NCI-H748 treated with DMSO at 0.1 percent for 48 hours (cell line): ENCODE data around the gene RBMS1.

ENCODE experiments used
- DNase-seq: peaks from one replicate; lab custom pipeline; 2025; lab: John Stamatoyannopoulos, UW

RBMS1 gene

DNA sequence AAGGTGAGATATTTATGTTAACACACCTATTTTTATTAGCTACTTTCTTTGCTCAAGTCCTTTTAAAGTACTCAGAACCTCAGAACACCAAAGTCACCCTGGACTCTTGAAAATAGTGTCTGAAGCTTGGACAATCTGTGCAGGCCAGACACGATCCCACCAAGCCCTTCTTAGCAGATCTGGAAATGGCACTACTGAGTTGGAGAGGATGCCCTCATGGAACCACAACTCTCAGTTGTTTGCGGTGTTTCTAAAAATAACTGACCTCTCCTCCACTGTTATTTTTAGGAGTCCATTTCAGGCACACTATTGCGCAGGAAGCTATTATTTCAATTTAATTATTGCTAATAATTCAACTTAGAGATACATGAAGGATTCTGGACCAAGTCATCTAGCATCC is 190.1 kb downstream of the RBMS1 start:
- no peak for DNase-seq

DNA sequence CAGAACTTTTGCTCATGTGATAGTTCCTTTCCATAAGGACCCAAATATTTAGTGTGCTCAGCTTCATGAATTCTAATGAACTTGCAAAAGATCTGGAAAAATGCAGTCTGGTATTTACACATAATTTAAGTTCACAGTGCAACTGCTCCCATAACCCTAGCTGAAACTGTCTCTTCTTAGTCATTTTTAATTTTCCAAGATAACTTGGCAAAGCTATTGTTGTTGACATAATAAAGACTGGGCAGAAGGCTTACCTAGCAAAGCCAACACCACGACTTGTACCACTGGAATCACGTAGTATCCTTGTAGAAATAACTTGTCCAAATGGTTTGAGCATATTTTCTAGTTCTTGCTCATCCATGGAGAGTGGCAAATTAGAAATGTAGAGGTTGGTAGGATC is 190.5 kb downstream of the RBMS1 start:
- no peak for DNase-seq

DNA sequence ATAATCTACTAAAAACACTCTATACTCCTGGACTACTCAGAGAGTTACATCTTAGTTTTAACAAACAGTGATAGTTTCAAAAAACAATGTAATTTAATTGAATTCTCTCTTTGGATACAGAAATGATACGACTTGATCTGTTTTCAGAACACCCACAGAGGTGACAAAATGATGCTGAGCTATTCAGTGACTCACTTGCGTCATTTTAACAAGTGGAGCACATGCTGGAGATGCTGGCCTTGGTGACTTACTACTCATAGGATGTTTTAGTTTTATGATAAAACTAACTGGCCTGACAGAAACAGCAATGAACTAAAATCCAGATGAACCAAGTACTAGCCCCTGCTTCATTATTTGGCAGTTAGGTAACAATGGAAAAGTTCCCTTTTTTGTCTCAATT is 192.2 kb downstream of the RBMS1 start:
- no peak for DNase-seq

DNA sequence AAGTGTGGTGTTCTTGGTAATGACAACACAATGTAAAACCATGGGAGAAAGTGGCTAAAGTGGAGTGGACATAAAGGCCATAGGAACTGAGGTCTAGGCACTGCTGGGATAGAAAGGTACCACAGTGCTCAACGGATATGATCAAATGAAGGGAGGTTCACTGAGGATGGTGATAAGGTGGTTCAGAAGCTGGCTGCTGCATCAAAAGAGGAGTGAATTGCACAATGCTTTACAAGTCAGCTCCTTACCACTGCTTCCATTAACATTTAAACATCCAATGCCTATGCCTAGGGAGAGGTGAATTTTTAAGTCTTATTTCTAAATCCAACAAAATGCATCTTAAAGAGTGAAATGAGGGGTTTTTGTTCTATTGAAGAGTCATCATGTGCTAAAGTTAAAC is 193.4 kb downstream of the RBMS1 start:
- DNase-seq: no peak

DNA sequence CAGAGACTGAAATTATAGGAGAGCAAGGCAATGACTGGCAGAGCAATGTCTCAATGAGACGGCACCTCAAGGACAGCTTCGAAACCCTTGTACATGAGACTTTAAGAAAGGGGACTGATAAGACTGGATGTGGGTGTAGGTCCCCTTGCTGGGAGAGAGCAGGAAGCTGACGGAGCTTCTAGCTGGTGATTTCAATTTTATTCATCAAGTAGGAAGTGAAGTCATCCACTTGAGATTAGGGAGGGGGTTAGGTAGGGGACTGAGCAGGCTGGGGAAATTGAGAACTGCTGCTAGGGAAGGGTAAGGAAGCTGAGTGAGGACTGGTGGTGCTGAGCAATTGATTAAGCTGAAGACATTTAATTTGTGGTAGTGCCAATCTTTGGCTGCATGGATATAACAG is 194.1 kb downstream of the RBMS1 start:
- DNase-seq: no peak

DNA sequence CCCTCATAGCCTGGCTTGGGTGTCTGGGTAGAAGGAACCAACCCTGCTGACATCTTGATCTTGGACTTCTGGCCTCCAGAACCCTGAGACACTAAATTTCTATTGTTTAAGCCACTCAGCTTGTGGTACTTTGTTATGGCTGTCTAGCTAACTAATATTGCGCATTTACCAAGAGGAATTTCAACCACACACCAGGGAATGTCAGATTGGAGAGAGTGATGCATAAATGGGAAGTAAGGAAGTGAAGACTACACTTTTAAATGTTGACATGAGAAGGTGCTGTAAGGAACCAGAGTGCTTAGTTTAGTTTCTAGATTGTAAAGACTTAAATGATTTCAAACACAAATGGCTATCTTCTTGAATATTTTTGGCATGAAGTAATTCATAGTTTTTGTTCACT is 194.6 kb downstream of the RBMS1 start:
- DNase-seq: no peak

DNA sequence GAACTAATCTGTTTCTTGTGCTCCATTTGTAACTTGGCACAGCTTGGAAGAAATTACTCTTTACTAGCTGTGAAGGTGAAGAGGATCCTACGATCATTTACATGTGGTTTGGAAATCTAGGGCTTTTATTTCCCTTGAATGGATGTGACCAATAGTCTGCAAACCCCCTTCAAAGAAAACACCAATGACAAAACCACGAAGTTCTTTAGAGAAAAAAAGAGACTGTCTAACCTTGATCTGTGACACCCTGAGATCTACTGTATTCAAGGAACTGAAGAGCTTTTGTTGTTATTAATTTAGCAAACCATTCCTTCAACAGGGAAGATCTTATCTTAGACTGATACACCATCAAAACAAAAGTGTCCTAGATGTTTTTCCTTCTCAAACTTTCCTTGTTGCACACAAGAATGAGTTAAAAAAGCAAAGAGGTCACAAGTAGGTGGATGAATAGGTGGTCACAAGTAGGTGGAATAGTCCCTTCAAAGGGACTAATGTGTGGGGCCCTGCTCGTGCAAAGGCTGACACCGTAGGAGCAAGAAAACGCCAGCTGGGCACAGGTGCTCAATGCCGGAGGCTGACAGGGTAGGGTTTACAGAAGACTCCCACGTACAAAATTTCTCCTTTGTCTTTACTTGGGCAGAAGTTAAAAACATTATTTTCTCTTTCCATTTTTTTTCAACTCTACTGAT is 197.9 kb downstream of the RBMS1 start:
- no peak for DNase-seq

DNA sequence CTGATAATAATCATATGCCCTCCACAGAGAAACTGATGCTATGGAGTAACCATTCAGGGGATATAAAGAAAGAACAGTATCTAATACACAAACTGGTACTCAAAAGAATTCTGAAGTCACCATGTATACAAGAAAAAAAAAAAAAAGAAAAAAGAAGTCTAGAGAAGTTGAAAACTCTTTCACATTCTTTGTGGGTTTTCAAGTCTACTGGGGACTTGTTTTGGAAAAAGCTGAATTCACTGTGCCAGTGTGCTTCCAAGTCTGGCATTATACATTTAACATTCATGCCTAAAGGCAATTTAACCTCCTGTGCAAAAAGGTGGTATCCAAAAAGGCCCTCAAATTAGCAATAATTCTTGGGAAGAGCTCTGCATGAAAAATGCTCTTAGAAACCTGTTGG is 198.7 kb downstream of the RBMS1 start:
- no peak for DNase-seq

DNA sequence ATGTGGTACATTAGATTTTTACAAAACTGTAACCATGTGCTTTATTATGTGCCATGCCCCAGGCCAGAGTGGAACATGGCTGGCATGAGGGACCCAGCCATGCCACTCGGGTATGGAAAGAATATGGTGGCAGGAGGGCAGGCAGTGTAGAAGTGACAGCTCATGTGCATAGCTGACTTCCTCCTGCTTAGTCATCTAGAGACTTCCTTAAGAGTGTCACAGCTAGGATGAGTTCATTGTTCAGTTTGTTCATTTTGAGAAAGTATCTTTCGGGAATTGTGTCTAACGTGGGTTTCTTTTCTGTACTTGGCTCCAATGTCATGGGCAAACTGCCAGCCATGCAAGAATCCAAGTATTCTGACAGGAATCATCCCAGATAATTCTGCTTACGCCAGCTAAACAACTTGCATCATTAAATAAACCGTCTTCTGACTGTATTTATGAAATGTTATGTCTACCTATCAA is 199.2 kb downstream of the RBMS1 start:
- no peak for DNase-seq

DNA sequence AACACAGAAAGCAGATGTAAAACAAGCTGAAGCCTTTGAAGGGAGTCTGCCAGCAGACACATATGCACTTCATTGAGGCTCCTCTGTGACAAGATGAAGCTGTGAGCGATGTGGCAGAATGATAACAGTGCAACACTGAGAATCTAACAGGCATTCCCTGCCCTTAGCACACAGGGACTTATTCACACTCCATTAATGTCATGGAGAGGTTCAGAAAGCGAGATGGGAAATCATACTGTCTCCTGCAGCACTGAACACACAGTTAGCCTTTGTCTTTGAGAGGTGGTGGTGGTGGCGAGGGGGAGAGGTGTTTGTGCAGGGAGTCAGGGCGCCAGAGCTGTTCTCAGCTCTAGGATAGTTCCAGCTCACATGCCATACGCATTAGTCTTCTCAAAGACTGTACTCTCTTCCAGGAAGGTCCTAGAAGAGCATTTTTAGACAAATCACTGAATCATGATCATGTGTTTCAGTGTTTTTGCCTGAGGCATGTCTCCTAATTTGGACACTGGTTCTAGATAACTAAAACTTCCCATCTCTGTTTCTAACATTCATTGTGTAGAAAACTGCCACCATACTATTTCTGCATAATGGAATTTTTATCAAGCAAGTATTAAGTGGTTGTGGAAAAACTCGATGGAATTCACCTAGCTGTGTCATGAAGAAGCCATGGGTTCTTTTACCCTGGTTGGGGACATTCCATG is 200.1 kb downstream of the RBMS1 start:
- DNase-seq: no peak

DNA sequence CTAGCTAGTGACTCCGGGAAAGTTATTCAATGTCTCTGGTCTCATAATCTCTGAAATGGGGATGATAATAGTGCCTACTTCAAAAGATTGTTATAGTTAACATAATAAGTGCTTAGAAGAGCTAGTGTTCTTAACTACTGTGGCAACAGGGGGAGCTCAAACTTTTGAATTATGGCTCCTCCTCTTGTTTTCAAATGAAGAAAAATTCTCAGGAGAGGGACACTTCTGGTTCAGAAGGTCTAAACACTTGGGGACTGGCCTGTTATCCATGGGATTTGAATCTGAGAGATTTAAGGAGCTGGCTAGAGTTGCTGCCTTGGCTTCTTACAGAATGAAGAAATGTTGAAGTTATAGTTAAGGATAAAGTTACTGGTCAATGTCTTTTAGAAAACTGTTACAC is 201.4 kb downstream of the RBMS1 start:
- DNase-seq: no peak

DNA sequence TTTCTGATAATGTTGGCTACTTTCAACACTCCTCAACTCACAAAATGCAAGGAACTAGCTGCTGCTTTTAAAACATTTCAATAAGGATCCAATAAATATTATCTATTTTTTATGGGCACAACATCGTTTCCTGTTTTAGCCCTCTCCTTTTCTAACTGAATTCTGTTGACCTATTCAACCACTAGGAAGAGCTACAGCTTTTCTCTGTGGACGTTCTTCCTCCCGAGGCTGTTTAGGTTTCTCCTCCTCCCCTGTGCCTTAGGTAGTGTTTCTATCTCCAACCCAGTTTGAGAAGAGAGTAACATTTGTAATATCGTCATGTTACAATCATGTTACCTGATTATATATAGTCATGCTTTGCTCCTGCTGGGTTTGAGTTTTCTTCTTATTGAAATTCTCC is 202.2 kb downstream of the RBMS1 start:
- no peak for DNase-seq

DNA sequence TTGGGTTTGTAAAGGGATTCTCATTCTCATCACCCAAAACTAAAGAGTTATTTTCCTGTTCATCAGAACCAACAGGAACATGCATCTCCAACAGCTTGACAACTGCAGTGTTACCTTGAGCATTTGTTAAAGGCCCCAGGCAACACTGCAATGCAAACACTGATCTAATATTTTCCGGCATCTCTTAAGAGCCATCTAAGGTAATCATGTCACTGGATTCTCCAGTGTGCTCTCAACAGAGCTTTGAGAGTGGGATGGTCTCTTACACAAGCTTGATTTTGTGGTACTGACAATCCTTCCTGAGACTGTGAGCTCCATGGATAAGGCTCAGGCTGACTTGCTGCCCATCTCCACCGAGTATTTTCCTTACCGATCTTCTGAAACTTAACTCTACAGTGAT is 203.0 kb downstream of the RBMS1 start:
- DNase-seq: no peak

DNA sequence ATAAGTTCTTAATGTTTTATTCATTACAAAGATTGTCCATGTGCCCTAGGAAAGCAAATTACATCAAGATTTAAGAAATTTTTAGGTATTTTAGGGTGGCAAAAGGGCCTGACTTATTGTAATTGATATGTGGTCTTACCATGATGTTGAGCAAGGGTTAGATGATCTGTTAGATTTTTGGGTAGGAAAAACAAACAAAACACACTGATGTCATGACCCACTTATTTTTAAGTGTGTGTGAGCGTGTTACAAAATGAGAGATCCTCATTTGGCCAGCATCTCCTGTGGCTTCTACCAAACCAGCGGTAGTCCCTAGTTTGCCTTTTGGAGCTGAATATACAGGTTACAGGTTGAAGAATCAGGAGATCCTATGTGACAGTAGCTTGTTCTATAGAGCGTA is 203.8 kb downstream of the RBMS1 start:
- no peak for DNase-seq

DNA sequence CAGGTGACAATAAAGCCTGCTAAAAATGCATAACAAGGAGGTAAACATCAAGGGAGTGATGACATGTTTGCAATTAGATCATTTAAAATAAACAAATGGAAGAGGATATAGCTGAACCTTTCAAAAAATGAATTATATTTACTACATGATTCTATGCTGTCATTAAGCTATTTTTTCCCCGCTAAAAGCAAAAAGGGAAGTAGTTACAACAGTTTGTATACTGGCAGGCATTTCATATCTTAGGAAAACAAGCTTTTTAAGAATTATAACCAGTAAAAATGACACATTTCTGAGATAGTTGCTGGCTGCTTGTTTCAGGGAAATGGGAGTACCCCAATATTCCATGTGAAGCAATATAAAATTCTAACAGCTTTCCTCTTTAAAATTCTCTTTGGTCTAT is 204.5 kb downstream of the RBMS1 start:
- DNase-seq: no peak

DNA sequence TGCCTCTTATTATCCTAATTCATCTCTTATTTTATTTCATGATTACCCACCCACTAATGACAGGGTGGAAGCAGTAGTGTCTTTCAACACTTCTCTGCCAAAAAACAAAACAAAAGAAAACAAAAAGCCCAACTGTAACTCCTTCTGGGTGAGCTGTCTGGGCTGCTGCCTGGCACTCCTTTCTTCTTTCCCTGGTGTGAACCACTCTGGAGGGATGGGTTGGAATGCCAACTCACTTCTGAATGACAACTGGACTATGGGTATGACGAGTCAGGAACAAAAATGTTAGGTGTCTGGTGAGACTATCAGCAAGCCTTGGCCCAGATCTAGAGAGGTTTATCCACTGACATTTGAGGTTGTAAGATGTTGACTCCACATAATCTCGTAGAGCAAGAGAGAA is 205.3 kb downstream of the RBMS1 start:
- no peak for DNase-seq

DNA sequence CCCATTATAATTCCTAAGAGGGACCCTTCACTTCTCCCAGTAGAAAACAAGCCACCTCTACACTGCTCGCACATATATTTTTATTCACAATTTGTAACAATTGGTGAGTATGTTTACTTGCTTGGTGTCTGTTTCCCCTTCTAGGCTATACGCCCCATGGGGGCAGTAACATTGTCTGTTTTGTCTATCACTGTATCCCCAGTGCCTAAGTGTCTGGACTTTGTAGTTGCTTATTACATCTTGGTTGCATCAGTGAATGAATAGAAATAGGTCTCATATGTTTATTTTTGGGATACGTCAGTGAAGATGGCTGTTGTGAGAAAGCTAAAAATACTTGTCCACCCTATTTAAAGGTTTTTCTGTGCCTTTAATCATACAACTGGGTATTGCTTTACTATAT is 206.1 kb downstream of the RBMS1 start:
- no peak for DNase-seq

DNA sequence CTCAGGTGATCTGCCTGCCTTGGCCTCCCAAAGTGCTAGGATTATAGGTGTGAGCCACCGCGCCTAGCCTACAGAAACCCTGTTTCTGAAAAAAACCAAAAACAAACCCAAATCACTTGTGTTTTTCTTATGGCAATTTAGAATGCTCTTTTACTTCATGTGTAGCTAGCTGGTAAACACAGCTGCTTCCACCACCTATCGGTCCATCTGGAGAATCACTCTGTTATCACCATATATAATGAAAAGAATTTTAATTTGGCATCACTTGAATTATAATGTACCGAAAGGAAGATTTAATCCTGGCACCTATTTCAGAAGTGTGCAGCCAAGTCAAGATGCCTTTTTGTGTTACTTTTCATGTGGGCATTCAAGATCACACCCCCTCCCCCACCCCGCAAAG is 207.1 kb downstream of the RBMS1 start:
- no peak for DNase-seq

DNA sequence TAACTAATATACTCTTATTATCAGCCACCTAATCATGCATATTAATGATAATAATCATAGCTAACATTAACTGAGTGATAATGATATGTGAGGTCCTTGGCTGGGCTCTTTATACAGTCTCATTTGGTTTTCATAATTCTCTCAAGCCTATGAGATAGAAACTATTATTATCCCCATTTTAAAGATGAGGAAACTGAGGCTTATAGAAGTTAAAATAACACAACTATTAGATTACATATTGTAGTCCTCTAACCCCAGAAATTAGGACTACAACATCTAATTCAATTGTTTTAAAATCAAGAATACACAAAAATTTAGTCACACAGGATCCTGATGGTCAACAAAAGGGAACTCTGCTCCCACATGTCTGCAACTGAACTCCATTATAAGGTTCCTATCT is 209.9 kb downstream of the RBMS1 start:
- DNase-seq: no peak

DNA sequence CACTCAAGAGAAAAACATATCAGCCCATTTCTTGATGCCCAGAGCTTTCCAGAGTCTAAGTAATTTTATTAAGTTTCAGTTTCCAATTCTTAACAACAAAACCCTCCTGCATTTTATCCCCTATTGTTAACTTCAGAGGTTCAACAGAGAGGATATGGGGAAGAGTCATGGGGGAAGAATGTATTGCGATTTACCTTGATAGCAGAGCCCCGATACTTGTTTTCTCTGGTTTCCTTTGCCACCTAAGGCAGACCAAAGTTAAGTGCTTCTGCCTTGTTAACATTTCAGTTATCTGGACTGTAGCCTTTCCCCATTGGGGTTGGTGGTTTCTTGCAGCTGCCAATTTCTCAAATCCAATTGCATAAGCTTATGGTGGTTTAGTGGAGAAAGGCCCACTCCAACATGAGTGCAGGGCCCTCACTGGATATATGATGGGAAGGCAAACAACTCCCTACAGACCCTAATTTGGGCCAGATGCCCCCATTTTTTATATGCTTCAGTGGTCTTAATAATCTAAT is 211.5 kb downstream of the RBMS1 start:
- no peak for DNase-seq

DNA sequence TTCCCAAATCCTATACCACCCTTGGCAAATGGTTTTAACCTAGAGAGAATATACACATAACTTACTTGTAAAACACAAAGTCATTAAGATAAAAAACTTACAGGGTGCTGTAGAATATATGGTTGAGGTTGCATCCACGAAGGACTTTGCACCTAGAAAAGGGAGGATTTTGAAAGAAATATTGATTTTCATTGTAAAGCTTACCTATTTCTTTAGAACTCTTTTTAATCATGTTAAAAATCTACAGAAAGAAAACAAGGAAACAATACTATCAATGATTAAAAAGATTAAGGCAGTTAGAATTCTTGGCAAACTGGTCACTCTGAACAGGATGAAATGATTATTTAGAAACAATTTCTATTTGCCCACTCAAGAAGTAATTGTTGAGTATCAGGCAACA is 212.4 kb downstream of the RBMS1 start:
- no peak for DNase-seq

DNA sequence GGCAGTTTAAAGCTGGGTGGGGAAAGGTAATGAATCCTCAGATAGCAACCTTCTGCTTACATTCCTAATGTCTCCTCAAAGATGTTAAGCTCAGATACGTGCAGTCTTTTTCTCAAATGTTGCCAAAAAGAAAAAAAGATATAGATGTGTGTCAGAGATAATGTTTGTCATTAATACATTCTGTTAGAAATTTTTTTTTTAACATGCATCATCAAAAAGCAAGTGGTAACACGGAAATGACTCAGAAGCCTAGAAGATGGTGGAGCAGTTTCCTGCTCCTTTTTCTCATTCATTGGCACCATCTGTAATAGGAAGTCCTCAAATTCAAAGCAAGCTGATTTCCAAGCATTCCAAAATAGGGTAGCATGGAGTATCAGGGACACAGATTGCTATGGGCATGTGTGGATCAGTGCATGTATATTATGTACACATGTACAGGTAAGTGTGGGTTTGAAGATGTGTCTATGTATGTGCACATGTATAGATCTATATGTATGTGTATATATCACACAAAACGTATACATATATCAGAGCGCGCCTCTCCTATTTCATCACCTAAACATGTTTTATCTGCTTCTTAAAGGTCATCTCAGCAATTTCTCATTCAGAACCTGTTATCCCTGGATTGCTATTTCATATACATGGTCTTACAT is 213.7 kb downstream of the RBMS1 start:
- no peak for DNase-seq

DNA sequence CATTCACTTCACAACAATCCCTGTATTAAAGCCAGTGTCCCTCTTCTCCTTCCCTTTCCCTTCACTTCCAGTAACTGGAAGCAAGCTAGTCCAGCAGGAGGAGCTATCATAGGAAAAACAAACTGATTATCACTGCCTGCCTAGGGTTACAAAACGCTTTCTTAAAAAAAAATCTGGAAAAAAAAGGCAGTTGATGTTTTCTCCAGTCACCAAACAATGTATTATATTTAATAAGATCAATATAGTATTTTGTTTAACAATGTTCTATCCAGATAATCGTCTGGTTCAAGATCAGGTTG is 214.8 kb downstream of the RBMS1 start:
- DNase-seq: peak; percentile 26
